K562 (cell line): Measurements from ENCODE around the gene LRTM1.

Experiments
- ADNP ChIP-seq: fragments of 200-800 bp; sonication (Bioruptor generic); IDR thresholded peaks from 2 replicates; pipeline ENCODE4 v1.6.1; 2016; ENCODE audit warnings: missing genetic modification characterization, missing compliant biosample characterization
- BHLHE40 ChIP-seq: IDR thresholded peaks from 2 replicates; pipeline ENCODE4 v1.6.1; 2011; ENCODE audit warnings: low read length, improper control_type of control experiment
- EP300 ChIP-seq: IDR thresholded peaks from 2 replicates; pipeline ENCODE4 v1.6.1; 2012; ENCODE audit warnings: low read length, improper control_type of control experiment
- NR1H2 ChIP-seq: sonication (generic); formaldehyde crosslinking; IDR thresholded peaks from 2 replicates; pipeline ENCODE4 v1.4.0; 2020; ENCODE audit warnings: mild to moderate bottlenecking, missing genetic modification reagents
- STAG1 ChIP-seq: sonication (generic); formaldehyde crosslinking; IDR thresholded peaks from 2 replicates; pipeline ENCODE4 v1.5.0; 2020; ENCODE audit warnings: missing genetic modification reagents, borderline replicate concordance
- ZEB2 ChIP-seq: fragments of 450-650 bp; IDR thresholded peaks from 2 replicates; pipeline ENCODE4 v1.6.1; 2016
- TF ChIP-seq, protein P1 (sequence below), 3 experiments: IDR thresholded peaks in 2 of 3; conservative IDR thresholded peaks in 1 of 3; 2 replicates each; pipeline ENCODE4 v1.5.1; 2011 to 2012; ENCODE audit warnings: low read length in 3 of 3, mild to moderate bottlenecking in 3 of 3, control low read depth in 2 of 3, improper control_type of control experiment in 1 of 3, inconsistent platforms in 1 of 3, low read depth in 1 of 3, mixed read lengths in 1 of 3, moderate library complexity in 1 of 3; ENCODE audit not compliant: insufficient read depth in 2 of 3

DNA sequence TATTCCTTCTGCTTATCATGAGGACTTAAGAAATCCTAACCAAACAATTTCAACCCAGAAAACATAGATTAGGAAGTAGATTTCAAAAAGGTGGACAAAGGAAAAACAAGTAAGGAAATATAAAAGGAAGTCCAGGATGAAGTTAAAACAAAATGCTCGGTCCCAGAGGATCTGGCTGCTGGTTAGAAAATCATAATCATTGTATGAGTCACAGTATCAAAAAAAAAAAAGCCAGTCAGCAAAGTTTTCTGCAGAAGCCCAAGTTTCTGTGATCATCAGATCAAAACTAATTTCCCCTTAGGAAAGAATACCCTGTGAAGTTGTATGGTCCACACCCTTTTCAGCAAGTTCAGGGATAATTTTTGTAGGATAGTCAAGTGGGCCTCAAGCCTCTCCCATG lies 43.0 kb upstream of the LRTM1 start:
- no peak for TF ChIP-seq NR1H2 (CRISPR knock-in tag)
- no peak for TF ChIP-seq ADNP (tag)
- TF ChIP-seq ZEB2: no peak
- no peak for TF ChIP-seq BHLHE40
- TF ChIP-seq, protein P1, sequence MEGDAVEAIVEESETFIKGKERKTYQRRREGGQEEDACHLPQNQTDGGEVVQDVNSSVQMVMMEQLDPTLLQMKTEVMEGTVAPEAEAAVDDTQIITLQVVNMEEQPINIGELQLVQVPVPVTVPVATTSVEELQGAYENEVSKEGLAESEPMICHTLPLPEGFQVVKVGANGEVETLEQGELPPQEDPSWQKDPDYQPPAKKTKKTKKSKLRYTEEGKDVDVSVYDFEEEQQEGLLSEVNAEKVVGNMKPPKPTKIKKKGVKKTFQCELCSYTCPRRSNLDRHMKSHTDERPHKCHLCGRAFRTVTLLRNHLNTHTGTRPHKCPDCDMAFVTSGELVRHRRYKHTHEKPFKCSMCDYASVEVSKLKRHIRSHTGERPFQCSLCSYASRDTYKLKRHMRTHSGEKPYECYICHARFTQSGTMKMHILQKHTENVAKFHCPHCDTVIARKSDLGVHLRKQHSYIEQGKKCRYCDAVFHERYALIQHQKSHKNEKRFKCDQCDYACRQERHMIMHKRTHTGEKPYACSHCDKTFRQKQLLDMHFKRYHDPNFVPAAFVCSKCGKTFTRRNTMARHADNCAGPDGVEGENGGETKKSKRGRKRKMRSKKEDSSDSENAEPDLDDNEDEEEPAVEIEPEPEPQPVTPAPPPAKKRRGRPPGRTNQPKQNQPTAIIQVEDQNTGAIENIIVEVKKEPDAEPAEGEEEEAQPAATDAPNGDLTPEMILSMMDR (IDR thresholded peaks at IDR 0.05 in 2 of 3, conservative IDR thresholded peaks at IDR 0.05 in 1 of 3; ENCODE audit: insufficient read depth in 2 of 3, low read depth in 1 of 3, low read length in 3 of 3): no peak
- TF ChIP-seq STAG1: no peak
- TF ChIP-seq EP300: no peak
